ENCODE data around the gene LCE3E.
"Not testable (repeated sequence)": the region's sequence is repeated elsewhere in the genome, so short reads cannot be mapped to it uniquely, and the experiment has no call there.

Gene LCE3E

GRCh38 chr1:152566681-152567080 lies at the start of gene LCE3E:
Gene LCE3E (minus strand): TSS chr1:152566780. CDS start chr1:152566208, 572 bp downstream.
- no peak for DNase-seq

- no peak for DNase-seq
Observed at GRCh38 chr1:152613511-152613910, 46.9 kb upstream of the LCE3E start, which contains the start of gene LCE3B. Gene LCE3B (plus strand): TSS chr1:152613811. CDS start chr1:152613811, 0 bp downstream.

GRCh38 chr1:152599934-152600333 lies 33.4 kb upstream of the LCE3E start, which contains the start of gene LCE3C:
Gene LCE3C (plus strand): TSS chr1:152600234. CDS start chr1:152600732, 498 bp downstream.
- no peak for DNase-seq

GRCh38 chr1:152596986-152597385 lies 30.4 kb upstream of the LCE3E start:
- DNase-seq, result no peak

- no peak for DNase-seq
Observed at GRCh38 chr1:152585586-152585985, 19.0 kb upstream of the LCE3E start.

GRCh38 chr1:152582647-152583046 lies 16.1 kb upstream of the LCE3E start:
- DNase-seq, result no peak

GRCh38 chr1:152580433-152580832 lies 13.9 kb upstream of the LCE3E start, which contains the start of gene LCE3D:
Gene LCE3D (minus strand): TSS chr1:152580516. CDS start chr1:152579936, 580 bp downstream.
- DNase-seq, result no peak

- not testable (repeated sequence) for DNase-seq
Observed at GRCh38 chr1:152579526-152579925, 12.9 kb upstream of the LCE3E start.

GRCh38 chr1:152577168-152577567 lies 10.6 kb upstream of the LCE3E start:
- no peak for DNase-seq

GRCh38 chr1:152565535-152566215 lies 905 bp downstream of the LCE3E start:
- DNase-seq, result no peak

- no peak for DNase-seq
Observed at GRCh38 chr1:152565115-152565514, 1.5 kb downstream of the LCE3E start.

GRCh38 chr1:152548358-152548757 lies 18.2 kb downstream of the LCE3E start:
- not testable (repeated sequence) for DNase-seq

- no peak for DNase-seq
Observed at GRCh38 chr1:152546704-152547103, 19.9 kb downstream of the LCE3E start.

GRCh38 chr1:152543820-152544219 lies 22.8 kb downstream of the LCE3E start:
- no peak for DNase-seq

- no peak for DNase-seq
Observed at GRCh38 chr1:152539901-152540300, 26.7 kb downstream of the LCE3E start.

- no peak for DNase-seq
Observed at GRCh38 chr1:152537496-152537895, 29.1 kb downstream of the LCE3E start.

GRCh38 chr1:152535774-152536173 lies 30.8 kb downstream of the LCE3E start:
- DNase-seq, result no peak

- no peak for DNase-seq
Observed at GRCh38 chr1:152533327-152533938, 33.1 kb downstream of the LCE3E start.

- DNase-seq, result no peak
Observed at GRCh38 chr1:152525080-152525641, 41.4 kb downstream of the LCE3E start.

GRCh38 chr1:152520561-152521090 lies 46.0 kb downstream of the LCE3E start:
- no peak for DNase-seq

- no peak for DNase-seq
Observed at GRCh38 chr1:152519851-152520250, 46.7 kb downstream of the LCE3E start.

GRCh38 chr1:152517237-152517811 lies 49.3 kb downstream of the LCE3E start:
- no peak for DNase-seq

- no peak for DNase-seq
Observed at GRCh38 chr1:152516082-152516481, 50.5 kb downstream of the LCE3E start.
